A549 (cell line): ENCODE data around the gene SHH.

Experiments
- CEBPB ChIP-seq, 2 experiments: fragments of >200 bp in 1 of 2; sonication (Bioruptor Twin) in 1 of 2; formaldehyde crosslinking in 1 of 2; IDR thresholded peaks; 2 replicates each; pipeline ENCODE4 v1.6.1; 2012 to 2016
- CTCF ChIP-seq: fragments of >200 bp; sonication (Bioruptor Twin); formaldehyde crosslinking; IDR thresholded peaks from 3 replicates; pipeline ENCODE4 v1.5.1; 2016
- MAX ChIP-seq: IDR thresholded peaks from 2 replicates; pipeline ENCODE4 v1.6.1; 2012
- RAD21 ChIP-seq, 2 experiments: fragments of >200 bp in 1 of 2; sonication (Bioruptor Twin) in 1 of 2; formaldehyde crosslinking in 1 of 2; IDR thresholded peaks in 1 of 2; conservative IDR thresholded peaks in 1 of 2; 2 replicates in 1 of 2; 3 replicates in 1 of 2; pipeline ENCODE4 v1.6.1; 2012 to 2018; ENCODE audit warnings: inconsistent platforms in 1 of 2

- TF ChIP-seq CTCF (no peak), MAX (no peak), RAD21 (conservative IDR thresholded peaks at IDR 0.05 in 1 of 2, IDR thresholded peaks at IDR 0.05 in 1 of 2) (no peak), CEBPB (IDR thresholded peaks at IDR 0.05) (no peak)
Measured at GRCh38 chr7:155776606-155777005, 35.7 kb downstream of the SHH start.
